ENCODE measurements around the gene FGF12.

- no peak for TF ChIP-seq ZNF12 (CRISPR knock-in tag; IDR thresholded peaks at IDR 0.05)
- TF ChIP-seq MTF1 (CRISPR knock-in tag; IDR thresholded peaks at IDR 0.05) = no peak
- TF ChIP-seq, protein P1, sequence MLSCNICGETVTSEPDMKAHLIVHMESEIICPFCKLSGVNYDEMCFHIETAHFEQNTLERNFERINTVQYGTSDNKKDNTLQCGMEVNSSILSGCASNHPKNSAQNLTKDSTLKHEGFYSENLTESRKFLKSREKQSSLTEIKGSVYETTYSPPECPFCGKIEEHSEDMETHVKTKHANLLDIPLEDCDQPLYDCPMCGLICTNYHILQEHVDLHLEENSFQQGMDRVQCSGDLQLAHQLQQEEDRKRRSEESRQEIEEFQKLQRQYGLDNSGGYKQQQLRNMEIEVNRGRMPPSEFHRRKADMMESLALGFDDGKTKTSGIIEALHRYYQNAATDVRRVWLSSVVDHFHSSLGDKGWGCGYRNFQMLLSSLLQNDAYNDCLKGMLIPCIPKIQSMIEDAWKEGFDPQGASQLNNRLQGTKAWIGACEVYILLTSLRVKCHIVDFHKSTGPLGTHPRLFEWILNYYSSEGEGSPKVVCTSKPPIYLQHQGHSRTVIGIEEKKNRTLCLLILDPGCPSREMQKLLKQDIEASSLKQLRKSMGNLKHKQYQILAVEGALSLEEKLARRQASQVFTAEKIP (CRISPR knock-in tag; IDR thresholded peaks at IDR 0.05; ENCODE audit: borderline replicate concordance) = no peak
- no peak for TF ChIP-seq ZNF619 (CRISPR knock-in tag; IDR thresholded peaks at IDR 0.05)
- TF ChIP-seq ATF7 (IDR thresholded peaks at IDR 0.05) = no peak
- TF ChIP-seq ATF7 (CRISPR knock-in tag; IDR thresholded peaks at IDR 0.05) = no peak
- TF ChIP-seq HNF4G (IDR thresholded peaks at IDR 0.05; ENCODE audit: borderline replicate concordance, low read depth, low read length) = no peak
- TF ChIP-seq HNF4G (CRISPR knock-in tag; IDR thresholded peaks at IDR 0.05; ENCODE audit: borderline replicate concordance, low read depth) = no peak
Observed at GRCh38 chr3:192445770-192446644, 281.3 kb downstream of the FGF12 start.

All from HepG2 (cell line).